ENCODE results near the gene TUBA1C. TPM values are rescaled to one million over a fixed set of nuclear protein-coding genes. Genes with fewer than 3 reads are reported as not detected.

The TUBA1C gene
- total RNA-seq, 2 donors from 2014 or later = 81.9 to 85.6 TPM

GRCh38 chr12:49233842-49234526 is 30.9 kb upstream of the TUBA1C start:
- DNase-seq (ENCODE audit: low spot score) = no peak
- no peak overlapping the region for H3K4me3 ChIP-seq
- H3K4me1 ChIP-seq (replicated peaks) = no peaks in the 10 kb centered on the region
- no peaks in the 10 kb centered on the region for H3K27me3 ChIP-seq (replicated peaks; ENCODE audit: insufficient read depth)
- WGBS = 71% methylated on average over 19 of the region's 19 CpGs
- intact Hi-C loops (cut with DNase I) = loop anchor here (1.0 to 2.0 kb wide), 2 partner anchors 46 to 145 kb away; no protein-coding TSS in a partner anchor
- H3K9me3 ChIP-seq = no peaks in the 10 kb centered on the region
- H3K36me3 ChIP-seq = no peaks in the 10 kb centered on the region
- TF ChIP-seq POLR2AphosphoS5 (IDR thresholded peaks at IDR 0.05) (no peak), CTCF (IDR thresholded peaks at IDR 0.05) (no peak)
- peak overlapping the region; percentile 73 to 92 for H3K27ac ChIP-seq

GRCh38 chr12:49236423-49236822 is 28.5 kb upstream of the TUBA1C start:
- no peak for DNase-seq (ENCODE audit: low spot score)
- Histone ChIP-seq H3K27me3 (replicated peaks; ENCODE audit: insufficient read depth) (no peaks in the 10 kb centered on the region), H3K36me3 (no peaks in the 10 kb centered on the region), H3K9me3 (no peaks in the 10 kb centered on the region), H3K27ac (no peak overlapping the region), H3K4me3 (no peak overlapping the region), H3K4me1 (replicated peaks) (no peaks in the 10 kb centered on the region)
- intact Hi-C loops (cut with DNase I) = no loop called here
- TF ChIP-seq CTCF (IDR thresholded peaks at IDR 0.05) (no peak), POLR2A (IDR thresholded peaks at IDR 0.05) (no peak), POLR2AphosphoS5 (IDR thresholded peaks at IDR 0.05) (no peak)
- WGBS = 97% methylated on average over 1 of the region's 1 CpG

- over 99% methylated on average over 5 of the region's 5 CpGs for WGBS
- Histone ChIP-seq H3K9me3 (no peaks in the 10 kb centered on the region), H3K4me3 (no peak overlapping the region), H3K27ac (no peak overlapping the region), H3K4me1 (replicated peaks) (no peaks in the 10 kb centered on the region), H3K36me3 (no peaks in the 10 kb centered on the region), H3K27me3 (replicated peaks; ENCODE audit: insufficient read depth) (no peaks in the 10 kb centered on the region)
- no peak for DNase-seq (ENCODE audit: low spot score)
- TF ChIP-seq CTCF (IDR thresholded peaks at IDR 0.05) = no peak
- no peak for TF ChIP-seq POLR2AphosphoS5 (IDR thresholded peaks at IDR 0.05)
- TF ChIP-seq POLR2A (IDR thresholded peaks at IDR 0.05) = no peak
- intact Hi-C loops (cut with DNase I) = no loop called here
These were observed 21.3 kb upstream of the TUBA1C start for GRCh38 chr12:49243631-49244030.

- H3K27me3 ChIP-seq (replicated peaks; ENCODE audit: insufficient read depth) = no peaks in the 10 kb centered on the region
- H3K27ac ChIP-seq = no peak overlapping the region
- no peak overlapping the region for H3K4me3 ChIP-seq
- 84% methylated on average over 2 of the region's 2 CpGs for WGBS
- DNase-seq (ENCODE audit: low spot score) = no peak
- TF ChIP-seq CTCF (IDR thresholded peaks at IDR 0.05) = no peak
- no peak for TF ChIP-seq POLR2A (IDR thresholded peaks at IDR 0.05)
- no peak for TF ChIP-seq POLR2AphosphoS5 (IDR thresholded peaks at IDR 0.05)
- no peaks in the 10 kb centered on the region for H3K4me1 ChIP-seq (replicated peaks)
- H3K36me3 ChIP-seq = no peaks in the 10 kb centered on the region
- H3K9me3 ChIP-seq = no peaks in the 10 kb centered on the region
- intact Hi-C loops (cut with DNase I) = no loop called here
These were observed 20.7 kb upstream of the TUBA1C start for GRCh38 chr12:49244176-49244575.

- no peaks in the 10 kb centered on the region for H3K4me1 ChIP-seq (replicated peaks)
- 95% methylated on average over 5 of the region's 5 CpGs for WGBS
- DNase-seq (ENCODE audit: low spot score) = no peak
- H3K36me3 ChIP-seq = no peaks in the 10 kb centered on the region
- intact Hi-C loops (cut with DNase I) = no loop called here
- no peak overlapping the region for H3K4me3 ChIP-seq
- TF ChIP-seq CTCF (IDR thresholded peaks at IDR 0.05) (no peak), POLR2AphosphoS5 (IDR thresholded peaks at IDR 0.05) (no peak), POLR2A (IDR thresholded peaks at IDR 0.05) (no peak)
- H3K27me3 ChIP-seq (replicated peaks; ENCODE audit: insufficient read depth) = no peaks in the 10 kb centered on the region
- no peak overlapping the region for H3K27ac ChIP-seq
- H3K9me3 ChIP-seq = no peaks in the 10 kb centered on the region
These were observed 13.5 kb upstream of the TUBA1C start for GRCh38 chr12:49251357-49251756.
